Loucy (cell line): ENCODE results near the gene CCDC69.

Experiments used
- H2AFZ ChIP-seq: fragments of 200-600 bp; sonication (generic); 2 replicates; pipeline ENCODE4 v1.6.0; 2016; ENCODE audit warnings: antibody characterized with exemption, mild to moderate bottlenecking, low read length, moderate library complexity
- H3F3A ChIP-seq: fragments of 200-600 bp; 2 replicates; pipeline ENCODE4 v1.6.0; 2016; ENCODE audit warnings: antibody characterized with exemption, low read depth, mild to moderate bottlenecking
- H3K27me3 ChIP-seq: fragments of 200-600 bp; sonication (generic); 2 replicates; pipeline ENCODE4 v1.6.1; 2014; ENCODE audit warnings: low read length, mild to moderate bottlenecking; ENCODE audit not compliant: insufficient read depth, poor library complexity, severe bottlenecking
- H3K36me3 ChIP-seq: fragments of 200-600 bp; sonication (generic); 2 replicates; pipeline ENCODE4 v1.6.1; 2016; ENCODE audit warnings: low read length; ENCODE audit not compliant: insufficient read depth
- H3K4me1 ChIP-seq: fragments of 200-600 bp; sonication (generic); 2 replicates; pipeline ENCODE4 v1.5.1; 2014; ENCODE audit warnings: low read length, mild to moderate bottlenecking; ENCODE audit not compliant: insufficient read depth, poor library complexity, severe bottlenecking
- H3K4me2 ChIP-seq: fragments of 200-600 bp; sonication (generic); 2 replicates; pipeline ENCODE4 v1.6.0; 2014; ENCODE audit warnings: antibody characterized with exemption, low read length, low read depth, mild to moderate bottlenecking; ENCODE audit not compliant: poor library complexity, severe bottlenecking
- H3K4me3 ChIP-seq: fragments of 200-600 bp; sonication (generic); 2 replicates; pipeline ENCODE4 v1.5.1; 2014; ENCODE audit warnings: low read length, mild to moderate bottlenecking, mixed read lengths; ENCODE audit not compliant: poor library complexity, severe bottlenecking
- H3K79me2 ChIP-seq: fragments of 200-600 bp; sonication (generic); 2 replicates; pipeline ENCODE4 v1.6.1; 2014; ENCODE audit warnings: low read length; ENCODE audit not compliant: insufficient read depth
- H3K9ac ChIP-seq: fragments of 200-600 bp; sonication (generic); 2 replicates; pipeline ENCODE4 v1.6.0; 2014; ENCODE audit warnings: mild to moderate bottlenecking, low read depth, low read length, moderate library complexity; ENCODE audit not compliant: poor library complexity, severe bottlenecking
- H3K9me2 ChIP-seq: fragments of 200-600 bp; sonication (generic); replicated peaks from 2 replicates; pipeline ENCODE4 v1.6.1; 2016; ENCODE audit warnings: low read depth, low read length, mixed read lengths
- H3K9me3 ChIP-seq: fragments of 200-600 bp; sonication (generic); 2 replicates; pipeline ENCODE4 v1.6.1; 2014; ENCODE audit warnings: mild to moderate bottlenecking, antibody characterized with exemption, low read length, low read depth; ENCODE audit not compliant: insufficient read depth
- H4K20me1 ChIP-seq: fragments of 200-600 bp; sonication (generic); 2 replicates; pipeline ENCODE4 v1.6.0; 2014; ENCODE audit warnings: antibody characterized with exemption, low read length, mild to moderate bottlenecking; ENCODE audit not compliant: insufficient read depth, poor library complexity, severe bottlenecking
- CTCF ChIP-seq: fragments of 200-600 bp; sonication (generic); conservative IDR thresholded peaks from 2 replicates; pipeline ENCODE4 v1.5.1; 2014; ENCODE audit warnings: mild to moderate bottlenecking, antibody characterized with exemption, low read length
- EZH2phosphoT487 ChIP-seq: fragments of 200-600 bp; IDR thresholded peaks from 2 replicates; pipeline ENCODE4 v1.6.1; 2018; ENCODE audit warnings: antibody characterized with exemption, mild to moderate bottlenecking, moderate library complexity, borderline replicate concordance

The CCDC69 gene

DNA sequence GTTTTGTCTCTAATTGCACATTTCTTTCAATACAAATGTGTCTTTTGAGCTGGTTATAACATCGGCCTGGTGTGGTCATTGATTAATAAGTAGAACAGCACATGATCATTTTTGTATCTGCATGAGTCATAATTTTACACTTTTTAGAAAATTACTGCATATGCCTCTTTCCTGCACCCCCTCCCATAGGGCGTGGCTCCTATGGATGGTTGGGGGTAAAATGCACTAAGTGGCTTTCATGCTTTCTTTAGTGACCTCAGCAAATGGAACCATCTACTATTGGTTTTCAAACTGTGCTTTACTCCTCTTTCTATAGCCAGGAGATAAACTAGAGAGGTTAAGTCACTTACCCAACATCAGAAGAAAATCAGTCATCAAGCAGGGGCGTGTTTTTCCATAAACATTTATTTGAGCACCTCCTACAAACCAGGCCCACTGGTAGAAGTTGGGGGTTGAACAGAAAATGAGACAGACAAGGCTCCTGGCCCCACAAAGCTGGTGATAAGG is 70.1 kb downstream of the CCDC69 start:
- peaks cover 9% of the 10 kb centered on the region for H3F3A ChIP-seq
- H3K9me3 ChIP-seq = no peaks in the 10 kb centered on the region
- TF ChIP-seq EZH2phosphoT487 (no peak), CTCF (no peak)
- peak overlapping the region; percentile 98 for H3K4me2 ChIP-seq
- no peaks in the 10 kb centered on the region for H3K36me3 ChIP-seq
- H3K4me3 ChIP-seq = peak overlapping the region; percentile 95
- H3K27me3 ChIP-seq = no peaks in the 10 kb centered on the region
- no peaks in the 10 kb centered on the region for H3K9me2 ChIP-seq
- peaks cover 95% of the 10 kb centered on the region for H3K79me2 ChIP-seq
- H3K9ac ChIP-seq = peak overlapping the region; percentile 90
- H3K4me1 ChIP-seq = peaks cover 87% of the 10 kb centered on the region
- H4K20me1 ChIP-seq = peaks cover 27% of the 10 kb centered on the region
- no peak overlapping the region for H2AFZ ChIP-seq

DNA sequence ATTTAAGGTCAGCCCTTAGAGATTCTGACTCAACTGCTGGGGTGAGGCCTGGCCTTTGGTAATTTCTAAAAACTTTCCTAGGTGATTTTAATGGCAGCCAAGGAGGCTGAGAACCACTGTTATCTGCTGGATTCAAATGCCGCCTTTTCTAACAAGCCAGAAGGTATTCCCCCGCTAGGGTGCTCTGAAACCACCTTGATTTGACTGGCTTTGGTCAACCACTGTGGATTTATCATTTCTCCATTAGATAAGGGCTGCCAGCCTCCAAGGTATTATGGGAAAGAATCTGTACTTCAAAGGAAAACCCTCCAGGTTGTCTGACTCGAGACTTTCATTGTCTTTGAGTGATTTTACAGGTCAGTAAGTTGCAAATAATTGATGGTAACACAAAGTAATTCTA is 70.6 kb downstream of the CCDC69 start:
- TF ChIP-seq EZH2phosphoT487 = no peak
- no peak for TF ChIP-seq CTCF
- H3K79me2 ChIP-seq = peaks cover 96% of the 10 kb centered on the region
- peaks cover 9% of the 10 kb centered on the region for H3F3A ChIP-seq
- H2AFZ ChIP-seq = no peak overlapping the region
- H3K9me2 ChIP-seq = no peaks in the 10 kb centered on the region
- peaks cover 27% of the 10 kb centered on the region for H4K20me1 ChIP-seq
- H3K9me3 ChIP-seq = no peaks in the 10 kb centered on the region
- H3K27me3 ChIP-seq = no peaks in the 10 kb centered on the region
- peaks cover 87% of the 10 kb centered on the region for H3K4me1 ChIP-seq
- peak overlapping the region; percentile 98 for H3K4me2 ChIP-seq
- peak overlapping the region; percentile 95 for H3K4me3 ChIP-seq
- H3K9ac ChIP-seq = peak overlapping the region; percentile 90
- no peaks in the 10 kb centered on the region for H3K36me3 ChIP-seq

DNA sequence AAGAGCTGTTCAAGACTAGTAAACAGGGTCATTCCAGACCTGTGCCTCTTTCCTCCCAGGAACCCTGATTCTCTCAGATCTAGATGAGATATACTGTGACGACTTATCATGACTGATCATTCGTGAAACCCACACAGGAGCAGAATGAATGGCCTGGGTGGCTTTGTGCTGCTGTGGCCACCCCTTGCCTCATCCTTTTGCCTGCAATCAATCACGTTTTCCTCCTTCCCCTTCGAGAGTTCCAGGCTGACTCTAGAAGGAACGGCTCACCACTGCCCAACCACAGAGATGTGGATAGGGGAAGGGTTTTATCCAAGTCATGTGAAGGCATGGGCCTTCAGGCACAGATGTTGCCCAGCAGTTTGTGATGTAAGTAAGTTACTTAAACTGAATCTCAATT is 72.1 kb downstream of the CCDC69 start:
- no peaks in the 10 kb centered on the region for H3K27me3 ChIP-seq
- peaks cover 90% of the 10 kb centered on the region for H3K4me1 ChIP-seq
- H3F3A ChIP-seq = peaks cover 9% of the 10 kb centered on the region
- peak overlapping the region; percentile 98 for H3K4me2 ChIP-seq
- H3K36me3 ChIP-seq = peaks cover 13% of the 10 kb centered on the region
- H2AFZ ChIP-seq = no peak overlapping the region
- H4K20me1 ChIP-seq = peaks cover 27% of the 10 kb centered on the region
- H3K79me2 ChIP-seq = peaks cover 96% of the 10 kb centered on the region
- H3K4me3 ChIP-seq = peak overlapping the region; percentile 95
- H3K9me3 ChIP-seq = no peaks in the 10 kb centered on the region
- TF ChIP-seq EZH2phosphoT487 (no peak), CTCF (no peak)
- H3K9me2 ChIP-seq = no peaks in the 10 kb centered on the region
- peak overlapping the region; percentile 76 for H3K9ac ChIP-seq
